ENCODE results near the gene EPB42.

The EPB42 gene

DNA sequence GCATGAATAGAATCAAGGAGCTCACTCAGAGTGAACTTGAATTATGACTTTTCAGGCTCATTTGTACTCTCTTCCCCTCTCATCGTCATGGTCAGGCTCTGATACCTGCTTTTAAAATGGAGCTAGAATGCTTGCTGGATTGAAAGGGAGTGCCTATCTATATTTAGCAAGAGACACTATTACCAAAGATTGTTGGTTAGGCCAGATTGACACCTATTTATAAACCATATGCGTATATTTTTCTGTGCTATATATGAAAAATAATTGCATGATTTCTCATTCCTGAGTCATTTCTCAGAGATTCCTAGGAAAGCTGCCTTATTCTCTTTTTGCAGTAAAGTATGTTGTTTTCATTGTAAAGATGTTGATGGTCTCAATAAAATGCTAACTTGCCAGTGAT lies 26.0 kb downstream of the EPB42 start:
- no peak overlapping the region for H3K4me3 ChIP-seq (replicated peaks; ENCODE audit: low read depth, low read length)
- no peak for DNase-seq (ENCODE audit: extremely low read depth, insufficient read length)
- H3K36me3 ChIP-seq (ENCODE audit: control insufficient read depth, insufficient read depth, low read length) = peaks cover 15% of the 10 kb centered on the region
- TF ChIP-seq, protein P1, sequence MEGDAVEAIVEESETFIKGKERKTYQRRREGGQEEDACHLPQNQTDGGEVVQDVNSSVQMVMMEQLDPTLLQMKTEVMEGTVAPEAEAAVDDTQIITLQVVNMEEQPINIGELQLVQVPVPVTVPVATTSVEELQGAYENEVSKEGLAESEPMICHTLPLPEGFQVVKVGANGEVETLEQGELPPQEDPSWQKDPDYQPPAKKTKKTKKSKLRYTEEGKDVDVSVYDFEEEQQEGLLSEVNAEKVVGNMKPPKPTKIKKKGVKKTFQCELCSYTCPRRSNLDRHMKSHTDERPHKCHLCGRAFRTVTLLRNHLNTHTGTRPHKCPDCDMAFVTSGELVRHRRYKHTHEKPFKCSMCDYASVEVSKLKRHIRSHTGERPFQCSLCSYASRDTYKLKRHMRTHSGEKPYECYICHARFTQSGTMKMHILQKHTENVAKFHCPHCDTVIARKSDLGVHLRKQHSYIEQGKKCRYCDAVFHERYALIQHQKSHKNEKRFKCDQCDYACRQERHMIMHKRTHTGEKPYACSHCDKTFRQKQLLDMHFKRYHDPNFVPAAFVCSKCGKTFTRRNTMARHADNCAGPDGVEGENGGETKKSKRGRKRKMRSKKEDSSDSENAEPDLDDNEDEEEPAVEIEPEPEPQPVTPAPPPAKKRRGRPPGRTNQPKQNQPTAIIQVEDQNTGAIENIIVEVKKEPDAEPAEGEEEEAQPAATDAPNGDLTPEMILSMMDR (IDR thresholded peaks at IDR 0.05; ENCODE audit: insufficient read depth, low read length, poor library complexity, severe bottlenecking) = no peak
- no peaks in the 10 kb centered on the region for H3K27me3 ChIP-seq (replicated peaks; ENCODE audit: control insufficient read depth, insufficient read depth, low read length)

DNA sequence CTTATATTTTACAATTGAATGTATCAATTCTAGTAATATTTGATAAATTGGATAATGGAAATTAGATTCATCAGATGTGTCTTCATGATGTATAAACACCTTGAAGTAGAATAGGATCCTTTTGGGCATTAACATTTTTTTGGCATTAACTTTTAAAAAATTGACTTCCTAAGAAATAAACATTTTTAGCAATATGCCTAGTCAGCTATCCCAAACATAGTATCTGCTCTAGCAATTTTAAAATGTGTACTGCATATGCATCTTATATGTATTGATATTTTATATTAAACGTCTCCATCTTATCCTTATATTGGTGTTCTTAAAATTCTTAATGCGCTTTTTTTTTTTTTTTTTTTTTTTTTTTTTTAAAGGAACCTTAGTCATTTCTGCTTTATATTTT lies 27.1 kb downstream of the EPB42 start:
- no peaks in the 10 kb centered on the region for H3K27me3 ChIP-seq (replicated peaks; ENCODE audit: control insufficient read depth, insufficient read depth, low read length)
- TF ChIP-seq, protein P1 (IDR thresholded peaks at IDR 0.05; ENCODE audit: insufficient read depth, low read length, poor library complexity, severe bottlenecking) = no peak
- no peak overlapping the region for H3K4me3 ChIP-seq (replicated peaks; ENCODE audit: low read depth, low read length)
- H3K36me3 ChIP-seq (ENCODE audit: control insufficient read depth, insufficient read depth, low read length) = peaks cover 16% of the 10 kb centered on the region
- DNase-seq (ENCODE audit: extremely low read depth, insufficient read length) = no peak

DNA sequence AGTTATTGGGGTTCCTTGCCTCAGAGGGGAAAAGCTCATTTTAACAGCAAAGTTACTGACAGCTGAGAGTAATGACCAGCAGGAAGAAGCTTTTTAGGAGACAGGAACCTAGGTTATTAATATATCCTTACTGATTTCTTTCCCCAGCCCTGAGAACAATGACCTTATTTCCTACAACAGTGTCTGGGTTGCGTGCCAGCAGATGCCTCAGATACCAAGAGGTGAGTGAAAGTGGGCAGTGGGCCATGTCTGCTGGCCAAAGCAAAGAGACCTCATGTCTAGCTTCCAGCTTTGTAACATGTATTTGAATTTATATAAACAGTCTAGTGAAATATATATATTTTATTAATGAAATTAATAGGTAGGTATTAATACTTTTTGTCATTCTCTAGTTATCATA lies 30.6 kb downstream of the EPB42 start:
- TF ChIP-seq, protein P1 (IDR thresholded peaks at IDR 0.05; ENCODE audit: insufficient read depth, low read length, poor library complexity, severe bottlenecking) = no peak
- DNase-seq (ENCODE audit: extremely low read depth, insufficient read length) = no peak
- H3K27me3 ChIP-seq (replicated peaks; ENCODE audit: control insufficient read depth, insufficient read depth, low read length) = no peaks in the 10 kb centered on the region
- no peak overlapping the region for H3K4me3 ChIP-seq (replicated peaks; ENCODE audit: low read depth, low read length)
- H3K36me3 ChIP-seq (ENCODE audit: control insufficient read depth, insufficient read depth, low read length) = peaks cover 11% of the 10 kb centered on the region

GRCh38 chr15:43189296-43189695 lies 31.5 kb downstream of the EPB42 start:
- TF ChIP-seq, protein P1 (IDR thresholded peaks at IDR 0.05; ENCODE audit: insufficient read depth, low read length, poor library complexity, severe bottlenecking) = no peak
- Histone ChIP-seq H3K36me3 (ENCODE audit: control insufficient read depth, insufficient read depth, low read length) (peaks cover 11% of the 10 kb centered on the region), H3K27me3 (replicated peaks; ENCODE audit: control insufficient read depth, insufficient read depth, low read length) (no peaks in the 10 kb centered on the region), H3K4me3 (replicated peaks; ENCODE audit: low read depth, low read length) (no peak overlapping the region)
- DNase-seq (ENCODE audit: extremely low read depth, insufficient read length) = no peak

DNA sequence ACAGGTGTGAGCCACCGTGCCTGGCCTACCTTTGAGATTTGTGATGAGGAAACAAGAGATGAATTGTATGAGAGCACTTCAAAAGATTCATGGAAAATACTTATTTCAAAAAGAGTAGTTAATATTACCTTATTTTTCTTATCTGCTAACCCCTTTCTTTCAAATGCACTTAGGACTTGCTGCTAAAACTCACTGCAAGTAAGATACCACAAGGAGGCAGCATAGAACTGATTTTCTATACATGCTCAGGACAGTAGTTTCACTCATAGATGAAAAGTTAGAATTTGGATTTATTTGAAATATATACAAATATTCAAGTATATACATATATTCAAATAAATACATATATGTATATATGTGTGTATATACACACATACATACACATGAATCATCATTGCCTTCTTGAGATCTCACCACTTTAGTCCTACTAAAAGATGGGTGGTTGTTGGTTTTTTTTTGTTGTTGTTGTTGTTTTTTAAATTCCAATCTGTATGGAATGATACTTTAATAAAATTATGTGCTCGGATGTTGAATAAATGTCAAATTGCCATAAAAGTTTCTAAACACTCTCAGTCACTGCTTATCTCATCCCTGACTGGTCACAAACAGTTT lies 33.2 kb downstream of the EPB42 start:
- DNase-seq (ENCODE audit: extremely low read depth, insufficient read length) = no peak
- H3K36me3 ChIP-seq (ENCODE audit: control insufficient read depth, insufficient read depth, low read length) = peaks cover 10% of the 10 kb centered on the region

More for the DNA sequence above, 33.2 kb downstream of the EPB42 start:
- H3K27me3 ChIP-seq (replicated peaks; ENCODE audit: control insufficient read depth, insufficient read depth, low read length) = no peaks in the 10 kb centered on the region
- TF ChIP-seq, protein P1 (IDR thresholded peaks at IDR 0.05; ENCODE audit: insufficient read depth, low read length, poor library complexity, severe bottlenecking) = peak; percentile 75
- H3K4me3 ChIP-seq (replicated peaks; ENCODE audit: low read depth, low read length) = no peak overlapping the region

Measured in GM06990 (cell line).